ENCODE results near the gene TESMIN. TPM values are rescaled to one million over a fixed set of nuclear protein-coding genes. Genes with fewer than 3 reads are reported as not detected.

Gene TESMIN
- total RNA-seq, 1 donor: 19.1 TPM

DNA sequence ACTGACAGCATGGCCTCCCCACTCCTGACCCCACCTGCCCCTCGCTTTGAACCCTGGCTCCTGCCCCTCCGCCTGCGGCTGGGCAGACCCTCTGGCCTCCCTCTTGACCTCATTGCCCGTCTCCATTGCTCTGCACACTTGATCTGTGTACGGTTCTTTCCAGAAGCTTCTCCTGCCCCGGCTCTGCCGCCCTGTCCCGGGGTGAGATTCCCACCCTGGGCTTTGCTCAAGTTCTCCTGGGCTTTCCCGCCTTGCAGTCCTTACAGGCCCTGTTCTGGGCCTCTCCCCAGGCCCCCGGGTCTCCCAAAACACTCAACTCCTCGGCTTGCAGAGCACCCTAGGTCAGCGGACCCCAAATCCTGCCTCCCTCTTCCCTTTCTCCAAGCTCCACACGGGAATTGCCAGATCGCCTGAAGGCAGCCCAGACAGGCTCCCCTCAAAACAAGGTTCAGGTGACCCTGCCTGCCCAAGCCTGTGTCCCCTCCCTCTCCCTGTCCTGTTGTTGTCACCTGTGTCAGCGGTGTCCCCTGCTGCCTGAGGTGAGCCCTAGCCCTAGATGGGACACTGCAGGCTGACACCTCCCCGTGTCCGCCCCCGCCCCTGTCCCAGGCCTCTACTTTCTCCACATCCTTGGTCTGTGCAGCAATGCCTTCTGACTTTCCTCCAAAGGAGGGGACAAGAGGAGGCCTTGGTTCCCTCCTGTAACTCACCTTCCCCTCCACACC, 65.5 kb downstream of the TESMIN start:
- no peak for DNase-seq (ENCODE audit: low read depth in 2 of 3, low spot score in 2 of 3)

DNA sequence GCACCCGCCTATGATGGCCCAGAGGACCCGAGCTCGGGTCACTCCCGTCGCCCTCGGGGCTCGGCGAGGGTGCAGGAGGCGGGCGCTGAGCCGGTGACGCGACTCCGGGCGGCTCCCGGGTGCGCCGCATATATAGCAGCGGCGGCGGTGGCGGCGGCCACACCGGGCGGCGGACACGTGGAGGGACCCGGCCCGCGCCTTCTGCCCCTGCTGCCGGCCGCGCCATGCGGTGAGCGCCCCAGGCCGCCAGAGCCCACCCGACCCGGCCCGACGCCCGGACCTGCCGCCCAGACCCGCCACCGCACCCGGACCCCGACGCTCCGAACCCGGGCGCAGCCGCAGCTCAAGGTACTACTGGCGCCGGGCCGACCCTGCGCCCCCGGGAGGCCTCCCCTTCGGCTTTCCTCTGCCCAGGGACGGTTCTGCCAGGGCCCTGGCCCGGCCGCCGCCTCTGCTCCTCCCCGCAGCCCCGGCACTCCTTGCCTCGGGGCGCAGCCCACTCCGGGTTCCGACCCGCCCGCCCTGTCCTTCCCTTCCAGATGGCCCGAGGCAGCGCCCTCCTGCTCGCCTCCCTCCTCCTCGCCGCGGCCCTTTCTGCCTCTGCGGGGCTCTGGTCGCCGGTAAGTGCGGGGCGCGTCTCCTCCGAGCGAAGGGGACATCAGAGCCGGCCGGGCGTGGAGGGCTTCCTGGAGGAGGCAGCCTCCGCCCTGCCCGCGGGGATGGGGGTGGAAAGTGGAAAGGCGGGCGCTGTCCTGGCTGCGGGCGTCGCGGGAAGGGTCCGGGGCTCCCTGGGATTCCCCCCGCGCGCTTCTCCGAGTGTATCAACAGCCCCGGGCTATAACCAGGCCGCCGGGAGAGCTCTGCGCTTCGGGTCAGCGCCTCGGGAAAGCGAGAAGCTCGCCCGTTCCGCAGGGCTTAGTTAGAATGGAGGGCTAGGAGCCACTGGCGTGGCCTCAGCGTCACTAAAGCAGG, 66.6 kb downstream of the TESMIN start, which contains the start of gene GAL:
TSS of gene GAL (plus strand) at position 160 of the 972 bp plus-strand sequence. CDS start at position 540, 380 bp downstream.
- no peak for DNase-seq (ENCODE audit: low read depth in 2 of 3, low spot score in 2 of 3)

DNA sequence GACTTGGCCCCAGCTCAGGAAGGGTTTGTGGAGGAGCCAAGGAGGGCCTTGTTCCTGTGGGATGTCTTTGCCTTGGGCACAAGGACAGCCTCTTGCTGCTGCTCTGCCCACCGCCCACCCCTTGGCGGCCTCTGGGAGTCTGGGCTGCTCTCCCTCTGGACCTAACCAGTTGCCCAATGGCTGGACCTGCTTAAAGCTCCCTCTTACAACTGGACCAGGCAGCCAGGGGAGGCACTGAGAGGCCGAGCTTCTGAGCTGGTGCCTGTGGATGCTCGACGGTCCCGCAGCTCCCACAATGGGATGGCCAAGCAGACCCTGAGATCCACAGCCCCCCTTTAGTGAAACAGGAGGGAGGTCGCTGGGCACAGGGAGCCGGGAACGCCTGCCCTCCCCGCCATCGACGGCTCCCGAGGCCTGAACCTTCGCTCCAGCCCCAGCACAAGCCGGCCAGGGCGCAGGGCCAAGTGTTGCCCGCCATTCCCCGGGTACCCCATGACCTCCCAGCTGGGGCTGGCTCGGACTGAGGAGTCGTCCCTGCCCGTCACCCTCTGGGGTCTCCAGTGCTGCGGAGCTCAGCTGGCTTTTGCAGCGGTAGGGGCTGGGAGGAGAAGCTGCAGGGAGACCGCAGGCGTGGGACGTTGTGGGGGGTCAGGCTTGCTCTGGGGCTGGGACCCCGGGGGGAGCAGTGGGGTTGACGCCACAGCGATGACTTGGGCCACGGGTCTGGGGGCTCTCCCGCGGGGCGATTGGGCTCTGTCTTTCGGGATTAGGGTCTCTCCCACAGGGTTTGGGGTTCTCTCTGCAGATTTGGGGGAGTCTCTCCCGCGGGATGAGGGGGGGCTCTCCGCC, 67.6 kb downstream of the TESMIN start:
- no peak for DNase-seq (ENCODE audit: low read depth in 2 of 3, low spot score in 2 of 3)

DNA sequence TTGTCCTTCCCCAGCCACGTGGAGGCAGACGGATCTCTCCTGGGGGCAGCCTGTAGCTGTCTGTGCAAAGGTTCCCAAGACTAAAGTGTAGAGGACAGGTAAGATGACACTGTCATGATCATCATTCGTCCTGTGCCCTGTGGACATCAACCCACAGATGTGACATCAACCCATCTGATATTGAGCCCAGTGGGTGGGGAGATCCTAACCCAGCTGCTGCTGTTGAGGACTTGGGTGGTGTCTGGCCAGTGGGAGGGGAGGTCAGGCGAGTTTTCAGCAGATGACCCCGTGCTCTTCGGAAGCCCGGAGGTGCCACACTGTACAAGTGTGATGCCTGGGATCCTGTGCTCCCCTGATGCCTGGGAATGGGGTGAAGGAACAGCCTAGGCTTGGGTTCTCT, 68.2 kb downstream of the TESMIN start:
- no peak for DNase-seq (ENCODE audit: low read depth in 2 of 3, low spot score in 2 of 3)

DNA sequence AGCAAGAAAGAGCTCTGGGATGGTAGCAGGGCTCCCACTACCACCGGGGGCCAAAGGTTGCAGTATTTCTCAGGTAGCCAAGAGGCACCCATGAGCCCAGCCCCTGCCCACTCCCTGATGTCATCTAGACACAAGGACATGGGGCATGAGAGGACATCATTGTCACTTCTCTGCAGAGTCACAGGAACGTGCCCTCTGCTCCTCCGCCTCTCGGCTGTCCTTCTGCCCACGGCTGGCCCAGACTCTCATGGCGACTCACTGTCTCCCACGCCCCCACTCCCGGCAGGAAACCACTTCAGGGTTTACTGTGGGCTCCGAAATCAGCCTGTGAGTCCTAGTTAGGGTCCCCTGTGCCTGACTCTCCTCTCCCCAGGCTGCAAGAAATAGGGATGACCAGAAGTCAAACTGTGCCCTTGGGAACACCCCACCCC, 68.8 kb downstream of the TESMIN start:
- no peak for DNase-seq (ENCODE audit: low read depth in 2 of 3, low spot score in 2 of 3)

DNA sequence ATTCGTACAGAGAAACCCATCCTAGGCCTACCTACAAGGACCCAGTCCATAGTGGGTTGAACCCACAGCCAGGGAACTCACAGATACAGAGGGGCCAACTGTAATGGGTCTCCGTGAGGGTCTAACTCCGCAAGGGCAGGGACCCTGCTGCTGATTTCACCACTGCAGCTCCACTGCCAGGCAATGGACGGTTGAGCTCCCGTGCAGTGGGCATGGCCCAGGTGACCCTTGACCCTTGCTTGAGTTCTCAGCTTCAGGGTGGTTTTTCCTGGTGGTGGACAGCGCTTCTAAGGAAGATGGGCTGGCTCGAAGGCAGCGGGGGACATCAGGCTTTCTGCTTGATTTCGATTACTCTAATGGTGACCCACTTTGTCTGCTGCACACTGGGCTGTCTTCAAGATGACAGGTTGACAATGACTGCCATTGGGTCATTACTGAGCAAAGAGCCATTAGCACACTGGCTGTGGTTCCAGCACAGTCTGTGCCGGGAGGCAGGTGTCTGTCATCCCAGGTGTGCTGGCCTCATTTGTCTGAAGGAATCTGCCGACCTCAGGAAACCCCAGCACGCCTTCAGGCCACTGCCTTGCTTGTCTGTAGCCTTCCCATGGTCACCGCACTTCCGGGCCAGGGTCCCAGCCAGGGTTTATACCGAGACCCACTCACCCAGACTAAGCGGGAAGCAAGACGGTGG, 70.6 kb downstream of the TESMIN start:
- no peak for DNase-seq (ENCODE audit: low read depth in 2 of 3, low spot score in 2 of 3)

DNA sequence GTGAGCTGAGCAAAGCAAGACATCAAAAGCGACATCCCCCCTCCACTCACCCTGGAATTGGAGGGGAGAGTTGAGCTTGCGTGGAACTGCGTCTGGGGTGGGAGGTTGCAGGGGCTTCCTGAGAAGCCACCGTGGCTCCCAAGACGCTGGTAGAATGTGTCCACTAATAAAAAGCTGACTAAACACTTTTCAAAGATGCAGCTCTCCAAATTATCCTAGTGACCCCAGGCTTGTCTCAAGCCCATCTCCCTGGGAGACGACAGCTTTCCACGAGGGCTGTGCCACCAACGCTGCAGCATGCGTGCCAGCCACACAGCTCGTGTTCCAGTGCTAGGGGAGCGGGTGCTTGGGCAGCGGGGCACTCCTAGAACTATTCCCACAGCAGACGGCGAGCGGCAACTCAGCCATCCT, 73.3 kb downstream of the TESMIN start:
- DNase-seq (ENCODE audit: low read depth in 2 of 3, low spot score in 2 of 3): no peak

DNA sequence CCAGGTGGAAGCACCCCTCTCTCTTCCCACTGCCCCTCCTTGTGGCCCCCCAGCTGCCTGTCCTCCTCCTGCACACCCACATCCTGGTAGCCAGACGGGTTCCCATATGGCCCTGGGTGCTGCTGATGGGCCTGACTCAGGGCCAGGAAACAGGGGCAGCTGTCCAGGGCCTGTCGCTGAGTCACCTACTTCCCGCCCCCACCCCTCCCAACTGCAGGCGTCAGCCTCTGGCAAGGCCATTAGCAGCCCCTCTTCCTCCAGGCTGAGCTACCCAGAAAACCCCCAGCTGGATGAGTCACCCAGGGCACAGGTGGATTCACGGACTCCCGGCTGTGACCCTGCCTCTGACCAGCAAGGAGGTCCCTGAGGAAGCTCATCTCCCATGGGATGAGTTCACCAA, 73.9 kb downstream of the TESMIN start:
- DNase-seq (ENCODE audit: low read depth in 2 of 3, low spot score in 2 of 3): peak in 1 of 3 donors; percentile 22

DNA sequence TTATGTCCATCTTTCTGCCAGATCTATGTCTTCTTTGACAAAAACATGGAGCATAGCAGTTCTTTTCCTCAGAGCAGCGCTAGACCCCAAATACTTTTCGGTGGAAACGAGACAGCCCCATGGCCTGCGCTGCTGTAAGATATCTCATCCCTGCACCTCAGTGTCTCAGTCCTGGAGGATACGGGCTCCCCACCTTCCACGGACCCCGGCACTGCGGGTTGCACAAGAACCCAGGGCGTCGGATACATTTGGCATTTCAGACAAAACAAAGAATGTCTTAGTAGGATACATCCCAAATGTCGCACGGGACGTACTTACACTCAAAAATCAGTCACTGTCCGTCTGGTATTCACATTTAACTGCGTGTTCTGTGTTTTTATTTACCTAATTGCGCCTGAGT, 76.9 kb downstream of the TESMIN start:
- no peak for DNase-seq (ENCODE audit: low read depth in 2 of 3, low spot score in 2 of 3)

DNA sequence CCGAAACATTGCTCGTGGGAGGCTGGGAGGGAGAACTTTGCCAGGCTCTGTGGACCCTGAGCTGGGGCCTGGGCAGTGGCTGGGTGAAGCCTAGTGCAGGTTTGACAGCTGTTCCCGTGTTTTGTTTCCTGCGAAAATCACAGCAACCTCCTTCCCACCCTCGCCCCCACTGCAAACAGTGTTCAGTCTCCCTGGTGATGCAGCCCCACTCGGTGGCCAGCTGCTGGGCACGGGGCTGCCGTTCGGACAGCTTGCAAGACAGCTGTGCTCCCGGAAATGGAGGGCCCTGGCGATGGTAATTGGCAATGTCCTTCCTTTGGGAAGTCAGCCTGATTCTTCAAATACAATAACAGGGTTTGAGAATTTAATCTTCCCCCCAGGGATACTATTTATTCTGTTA, 77.3 kb downstream of the TESMIN start:
- DNase-seq (ENCODE audit: low read depth in 2 of 3, low spot score in 2 of 3): no peak

DNA sequence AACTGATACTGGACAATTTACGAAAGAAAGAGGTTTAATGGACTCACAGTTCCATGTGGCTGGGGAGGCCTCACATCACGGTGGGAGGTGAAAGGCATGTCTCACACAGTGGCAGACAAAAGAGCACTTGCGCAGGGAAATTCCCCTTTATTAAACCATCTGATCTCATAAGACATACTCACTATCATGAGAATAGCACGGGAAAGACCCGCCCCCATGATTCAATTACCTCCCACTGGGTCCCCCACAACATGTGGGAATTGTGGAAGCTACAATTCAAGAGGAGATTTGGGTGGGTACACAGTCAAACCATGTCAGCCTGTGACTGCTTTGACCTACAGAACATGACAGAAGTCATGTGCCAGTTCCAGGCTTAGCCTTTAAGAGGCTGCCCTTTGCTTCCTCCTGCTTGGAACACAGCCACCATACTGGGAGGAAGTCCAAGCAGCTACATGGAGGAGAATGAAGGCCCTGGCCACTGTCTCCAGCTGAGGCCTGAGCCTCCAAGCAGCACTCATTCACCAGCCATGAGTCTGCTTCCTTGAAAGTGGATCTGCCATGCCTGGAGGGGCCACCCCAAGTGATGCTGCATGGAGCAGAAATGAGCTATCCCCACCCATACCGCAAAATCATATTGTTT, 77.9 kb downstream of the TESMIN start:
- no peak for DNase-seq (ENCODE audit: low read depth in 2 of 3, low spot score in 2 of 3)

DNA sequence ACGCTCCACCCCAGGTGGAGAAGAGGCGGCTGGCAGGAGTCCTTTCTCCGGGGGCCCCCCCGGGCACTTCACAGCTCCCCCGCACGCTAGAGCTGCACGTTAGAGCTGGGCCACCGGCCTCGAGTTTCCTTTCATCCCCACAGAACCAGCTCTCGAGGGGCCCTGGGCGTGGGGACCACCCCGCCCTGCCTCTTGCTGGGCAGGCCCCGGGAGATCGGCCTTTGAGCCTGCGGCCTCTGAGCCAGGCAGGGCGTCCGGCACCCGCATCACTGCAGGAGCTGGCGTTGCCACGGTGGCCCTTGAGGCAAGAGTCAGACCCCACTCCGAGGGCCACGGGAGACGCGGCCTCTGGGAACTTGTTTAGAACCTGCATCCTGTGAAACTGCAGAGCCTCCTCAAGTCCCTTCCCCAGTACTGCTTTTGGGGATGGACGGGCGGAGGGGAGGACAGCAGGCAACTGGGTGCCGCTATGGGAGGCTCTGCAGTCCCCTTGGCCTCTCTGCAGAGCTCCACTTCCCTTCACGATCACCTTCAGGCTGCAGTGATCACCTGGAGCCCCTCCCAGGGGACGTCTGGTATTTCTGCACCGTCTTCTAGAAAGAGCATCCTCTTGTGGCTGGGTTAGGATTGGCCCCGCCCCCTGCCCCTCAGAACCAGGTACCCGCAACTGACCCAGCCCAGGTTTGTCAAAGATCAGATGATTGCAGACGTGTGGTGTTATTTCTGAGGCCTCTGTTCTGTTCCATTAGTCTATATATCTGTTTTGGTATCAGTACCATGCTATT, 80.9 kb downstream of the TESMIN start:
- DNase-seq (ENCODE audit: low read depth in 2 of 3, low spot score in 2 of 3): no peak

DNA sequence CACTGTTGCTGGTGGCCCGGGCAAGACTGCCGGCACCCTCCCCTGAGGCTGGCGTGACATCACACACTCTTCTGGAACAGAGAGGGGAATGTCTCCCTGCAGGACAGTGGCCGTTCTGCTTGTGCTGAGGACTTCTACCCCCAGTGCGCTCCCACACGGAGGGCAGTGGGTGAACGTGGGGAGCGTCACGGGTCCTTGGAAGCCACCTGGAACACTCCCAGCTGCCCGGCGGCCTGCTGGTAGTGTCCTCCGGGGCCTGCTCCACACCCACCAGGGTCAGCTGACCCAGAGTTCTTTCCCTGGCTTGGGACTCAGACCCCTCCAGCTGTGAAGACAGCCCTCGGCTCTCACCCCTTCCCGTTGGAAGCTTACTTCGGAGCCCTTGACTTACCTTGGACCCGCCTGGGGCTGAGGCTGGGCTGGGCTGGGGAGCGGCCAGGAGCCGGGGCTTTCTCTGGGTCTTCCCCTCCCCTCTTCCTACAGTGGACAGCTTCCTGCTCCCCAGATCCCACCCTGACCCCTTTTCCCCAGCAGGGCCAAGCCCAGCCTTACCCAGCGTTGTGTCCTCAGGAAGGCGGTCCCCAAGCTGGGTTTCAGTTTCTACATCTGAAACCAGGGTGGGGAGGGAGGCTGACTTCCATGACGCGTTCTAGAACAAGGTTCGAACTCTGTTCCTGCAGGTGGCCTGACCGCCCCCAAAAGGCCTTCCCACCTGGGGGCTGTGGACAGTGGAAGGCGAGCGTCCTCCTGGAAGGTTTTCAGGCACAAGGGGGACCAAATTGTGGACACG, 81.8 kb downstream of the TESMIN start:
- DNase-seq (ENCODE audit: low read depth in 2 of 3, low spot score in 2 of 3): no peak

DNA sequence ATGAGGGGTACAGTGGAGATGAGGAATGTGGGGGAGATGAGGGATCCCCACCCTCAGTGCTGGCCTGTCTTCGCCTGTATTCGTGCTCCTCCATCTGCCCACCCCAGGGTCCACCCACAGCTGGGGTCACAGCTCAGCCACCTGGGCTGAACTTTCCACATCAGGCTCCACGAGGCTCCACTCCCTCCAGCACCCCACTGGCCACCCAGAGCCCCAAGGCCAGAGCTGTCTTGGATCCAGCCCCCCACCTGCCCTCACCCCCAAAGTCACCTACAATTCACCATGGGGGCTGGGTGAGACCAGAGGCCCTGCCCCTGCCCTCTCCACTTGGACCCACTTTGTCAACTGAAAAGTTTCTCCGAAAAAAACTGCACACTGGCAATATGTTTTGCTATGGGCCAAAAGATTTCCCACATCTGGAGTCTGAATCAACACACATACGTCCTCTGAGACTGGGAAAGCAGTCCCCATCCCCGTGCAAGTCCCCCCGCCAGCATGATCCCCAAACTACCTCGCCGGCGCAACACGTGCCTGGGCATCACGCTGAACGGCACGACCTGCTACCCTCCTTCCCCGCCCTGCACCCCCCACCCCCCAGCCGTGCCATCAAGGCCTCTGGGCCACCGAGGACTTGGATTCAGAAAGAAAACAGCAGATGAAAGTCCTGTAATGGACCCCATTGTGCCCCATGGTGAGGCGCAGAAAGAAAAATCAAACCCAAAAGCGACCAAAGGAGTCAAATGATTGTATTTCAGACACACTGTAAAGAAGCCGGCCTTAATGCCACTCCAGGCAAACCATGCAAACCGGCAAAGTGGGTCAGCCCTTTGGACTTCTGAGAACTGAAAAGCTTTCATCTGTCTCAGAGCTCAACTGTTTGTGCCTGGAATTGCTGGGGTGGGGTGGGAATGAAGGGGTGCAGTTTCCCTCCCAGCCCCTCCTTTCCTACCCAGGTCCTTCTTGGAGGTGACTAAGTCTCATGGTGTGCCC, 83.5 kb downstream of the TESMIN start:
- no peak for DNase-seq (ENCODE audit: low read depth in 2 of 3, low spot score in 2 of 3)

DNA sequence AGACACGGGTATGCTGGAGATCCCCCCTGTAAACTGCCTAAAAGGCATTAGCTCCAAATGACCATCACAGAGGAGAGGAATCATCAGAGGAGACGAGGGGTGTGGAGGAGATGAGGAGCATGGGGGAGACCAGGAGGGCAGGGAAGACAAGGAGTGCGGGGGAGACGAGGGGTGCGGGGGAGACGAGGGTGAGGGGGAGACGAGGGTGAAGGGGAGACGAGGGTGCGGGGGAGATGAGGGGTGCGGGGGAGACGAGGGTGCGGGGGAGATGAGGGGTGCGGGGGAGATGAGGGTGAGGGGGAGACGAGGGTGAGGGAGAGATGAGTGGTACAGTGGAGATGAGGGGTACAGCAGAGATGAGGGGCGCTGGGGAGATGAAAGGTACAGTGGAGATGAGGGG, 84.5 kb downstream of the TESMIN start:
- DNase-seq (ENCODE audit: low read depth in 2 of 3, low spot score in 2 of 3): no peak

DNA sequence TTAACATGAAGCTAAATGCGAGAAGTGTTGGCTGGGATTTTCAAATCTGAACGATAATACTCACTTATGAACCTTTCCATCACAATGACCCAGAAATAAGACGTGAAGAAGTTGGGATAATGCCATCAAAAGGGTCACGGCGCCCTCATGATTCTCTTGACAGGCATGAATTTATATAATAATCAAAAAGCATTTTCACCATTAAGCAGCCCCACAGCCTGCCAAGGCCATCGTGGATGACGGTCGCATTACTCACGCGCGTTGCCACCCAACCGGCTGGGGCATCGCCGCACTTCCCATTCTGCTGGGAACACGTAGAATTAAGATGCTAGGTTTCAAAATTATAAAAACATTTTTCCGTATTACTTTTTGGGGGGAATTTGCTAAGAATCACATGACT, 85.9 kb downstream of the TESMIN start:
- DNase-seq (ENCODE audit: low read depth in 2 of 3, low spot score in 2 of 3): no peak

DNA sequence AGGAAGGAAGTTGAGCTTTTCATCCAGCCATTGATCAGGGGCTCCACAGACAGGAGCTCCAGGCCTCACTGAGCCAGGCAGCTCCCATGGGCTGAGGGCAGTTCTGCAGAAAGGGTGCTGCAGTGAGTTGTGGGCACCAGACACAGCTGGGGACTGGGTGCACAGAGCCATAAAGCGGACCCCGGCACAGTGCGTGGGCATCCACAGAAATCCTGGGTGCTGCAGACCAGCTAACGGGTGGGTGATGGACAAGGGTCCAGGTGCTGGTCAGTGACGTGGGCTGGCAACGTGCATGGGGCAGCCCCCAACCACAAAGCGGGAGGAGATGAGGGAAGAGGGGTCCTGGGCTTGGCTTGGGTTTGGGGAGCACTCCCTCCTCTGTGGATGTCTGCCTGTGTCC, 86.4 kb downstream of the TESMIN start:
- DNase-seq (ENCODE audit: low read depth in 2 of 3, low spot score in 2 of 3): no peak

Measured in hematopoietic multipotent progenitor cell (in vitro differentiated cells).